Nucleus accumbens (tissue), 56 donors: ENCODE measurements around the gene LIMA1.

Source experiments
- DNase-seq, 56 donors: peaks; one replicate each; lab custom pipeline; 2025; lab: John Stamatoyannopoulos, UW

The LIMA1 gene

DNA sequence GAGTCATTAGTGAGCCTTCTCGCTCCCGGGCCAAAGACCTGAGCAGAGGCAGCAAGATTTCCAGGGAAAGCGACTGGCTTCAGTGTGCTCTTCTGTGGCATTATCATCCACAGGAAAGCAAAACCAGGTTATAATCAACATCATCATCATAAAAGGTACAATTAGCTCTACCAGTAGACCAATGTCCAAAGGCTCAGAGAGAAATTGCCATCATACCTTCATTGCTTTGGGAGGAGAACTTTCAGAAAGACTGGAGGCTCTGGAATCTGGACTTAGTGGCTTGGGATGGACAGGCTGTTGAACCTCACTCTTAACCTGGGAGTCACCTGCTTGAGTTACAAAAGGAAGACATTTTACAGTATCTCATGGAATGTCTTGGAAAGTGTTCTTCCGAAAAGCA, 91.1 kb downstream of the LIMA1 start:
- DNase-seq: no peak

DNA sequence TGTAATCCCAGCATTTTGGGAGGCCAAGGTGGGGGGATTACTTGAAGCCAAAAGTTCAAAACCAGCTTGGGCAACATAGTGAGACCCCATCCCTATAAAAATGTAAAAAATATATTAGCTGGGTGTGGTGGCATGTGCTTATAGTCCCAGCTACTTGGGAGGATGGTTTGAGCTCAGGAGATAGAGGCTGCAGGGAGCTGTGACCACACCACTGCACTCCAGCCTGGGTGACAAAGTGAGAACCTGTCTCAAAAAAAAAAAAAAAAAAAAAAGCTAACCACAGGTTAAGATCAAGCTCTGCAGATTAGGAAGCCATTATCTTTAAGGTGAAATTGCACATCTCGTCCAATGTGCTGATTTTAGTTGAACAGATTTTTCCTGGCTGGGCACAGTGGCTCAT, 92.5 kb downstream of the LIMA1 start:
- no peak for DNase-seq

DNA sequence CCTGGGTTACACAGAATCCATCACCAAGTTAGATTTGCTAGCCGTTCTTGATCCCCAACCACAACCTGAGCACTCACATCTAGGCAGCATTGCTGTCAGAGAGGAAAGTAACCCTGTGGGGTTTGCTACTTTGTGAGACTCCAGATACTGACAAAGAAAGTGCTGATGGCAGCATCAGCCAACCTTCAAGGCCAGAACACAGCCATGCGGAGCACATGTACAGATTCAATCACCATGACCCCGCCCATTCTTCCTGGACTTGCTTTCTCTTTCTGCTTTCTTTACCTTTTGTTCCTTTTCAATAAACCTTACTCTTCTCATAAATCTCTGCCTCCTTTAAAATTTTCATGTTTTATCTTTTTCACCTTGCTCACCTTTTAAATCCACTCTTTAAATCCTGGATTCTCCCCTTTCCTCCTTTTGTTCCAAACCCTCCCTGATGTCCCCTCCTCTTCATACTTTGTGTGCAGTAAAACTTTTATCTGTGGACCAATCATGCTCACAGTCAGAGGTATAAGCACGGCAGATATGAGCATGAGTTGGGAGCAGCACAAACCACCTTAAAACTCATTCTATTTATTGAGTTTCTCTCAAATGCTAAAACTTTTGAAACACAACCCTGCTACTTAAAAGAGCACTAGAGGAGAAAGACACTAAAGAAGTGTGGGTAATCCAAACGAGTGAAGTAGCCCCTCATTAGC, 94.3 kb downstream of the LIMA1 start:
- no peak for DNase-seq

DNA sequence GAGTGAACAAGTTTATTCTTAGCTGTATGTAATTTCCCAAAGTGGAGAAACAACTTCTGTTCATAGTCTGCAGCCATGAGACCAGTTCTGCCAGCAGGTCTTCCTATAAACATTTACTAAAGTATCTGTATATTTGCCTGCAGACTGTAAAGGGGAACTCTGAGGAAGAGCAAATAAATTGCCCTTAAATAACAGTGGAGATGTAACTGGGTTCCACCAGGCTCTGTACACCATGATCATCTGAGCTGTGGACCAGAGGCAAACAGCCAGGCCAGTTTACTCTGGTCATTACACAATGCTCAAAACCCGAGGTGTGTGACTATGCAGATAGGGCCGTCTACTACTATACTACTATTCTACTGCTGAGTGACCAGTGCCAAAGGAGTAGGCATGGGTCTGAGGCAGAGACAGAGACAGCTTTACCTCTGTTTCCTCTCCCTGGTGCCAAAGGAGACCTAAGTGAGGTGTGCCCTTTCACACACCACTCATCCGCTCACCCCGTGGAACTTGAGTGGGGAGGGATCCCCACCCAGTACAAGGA, 95.0 kb downstream of the LIMA1 start:
- DNase-seq: no peak

DNA sequence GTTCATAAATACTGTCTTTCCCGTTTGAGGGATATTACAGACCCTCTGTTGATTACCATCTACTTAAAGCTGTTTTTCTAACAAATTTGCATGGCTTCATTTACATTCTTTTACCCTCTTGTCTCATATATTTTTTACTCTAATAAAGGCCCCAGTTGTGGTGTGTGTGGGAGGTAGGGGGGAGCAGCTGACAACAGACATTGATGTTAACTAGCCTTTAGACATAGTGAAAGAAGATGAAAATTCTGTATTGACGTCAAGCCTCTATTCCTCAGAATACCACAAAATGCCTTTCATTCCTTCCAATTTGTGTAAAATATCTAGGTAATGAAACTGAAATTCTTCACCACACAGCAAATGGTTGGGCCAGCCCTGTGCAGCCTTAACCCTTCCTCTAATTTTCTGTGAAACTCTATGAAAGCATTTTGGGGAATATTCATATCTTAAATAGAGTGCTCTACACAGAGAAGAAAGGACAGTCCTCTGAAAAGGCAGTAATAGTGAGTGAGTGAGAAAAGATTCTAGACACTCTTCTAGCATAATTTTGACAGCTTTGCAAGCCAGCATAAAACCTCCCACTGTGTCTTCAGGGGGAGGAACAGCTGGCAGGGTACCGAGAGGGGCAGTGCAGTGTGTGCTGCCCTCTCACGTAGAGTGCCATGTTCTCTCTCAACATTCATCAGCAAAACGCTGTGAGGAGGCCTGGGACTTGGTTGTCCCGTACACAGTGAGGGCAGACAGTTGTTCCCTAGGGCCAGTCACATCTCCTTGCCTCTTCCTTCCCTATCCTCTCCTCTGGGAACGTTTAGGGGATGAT, 96.0 kb downstream of the LIMA1 start:
- DNase-seq: no peak

DNA sequence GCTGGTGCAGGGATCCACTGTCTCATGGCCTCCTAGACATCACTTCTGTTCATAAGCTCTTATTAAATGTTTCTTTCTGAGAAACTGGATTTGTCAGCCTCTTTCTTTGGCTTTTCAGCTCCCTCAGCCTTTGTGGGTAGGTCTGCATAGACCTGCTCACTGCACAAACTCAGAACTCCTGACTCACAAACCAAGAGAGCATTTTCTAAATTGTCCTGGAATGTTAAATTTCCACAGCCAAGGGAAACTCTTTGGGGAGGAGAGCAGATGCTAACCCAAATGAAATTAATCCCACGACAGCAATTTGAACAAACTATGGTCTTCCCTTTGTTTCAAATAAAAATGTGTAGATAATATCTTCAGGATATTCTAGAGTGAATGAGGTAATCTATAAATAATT, 96.6 kb downstream of the LIMA1 start:
- DNase-seq: no peak

DNA sequence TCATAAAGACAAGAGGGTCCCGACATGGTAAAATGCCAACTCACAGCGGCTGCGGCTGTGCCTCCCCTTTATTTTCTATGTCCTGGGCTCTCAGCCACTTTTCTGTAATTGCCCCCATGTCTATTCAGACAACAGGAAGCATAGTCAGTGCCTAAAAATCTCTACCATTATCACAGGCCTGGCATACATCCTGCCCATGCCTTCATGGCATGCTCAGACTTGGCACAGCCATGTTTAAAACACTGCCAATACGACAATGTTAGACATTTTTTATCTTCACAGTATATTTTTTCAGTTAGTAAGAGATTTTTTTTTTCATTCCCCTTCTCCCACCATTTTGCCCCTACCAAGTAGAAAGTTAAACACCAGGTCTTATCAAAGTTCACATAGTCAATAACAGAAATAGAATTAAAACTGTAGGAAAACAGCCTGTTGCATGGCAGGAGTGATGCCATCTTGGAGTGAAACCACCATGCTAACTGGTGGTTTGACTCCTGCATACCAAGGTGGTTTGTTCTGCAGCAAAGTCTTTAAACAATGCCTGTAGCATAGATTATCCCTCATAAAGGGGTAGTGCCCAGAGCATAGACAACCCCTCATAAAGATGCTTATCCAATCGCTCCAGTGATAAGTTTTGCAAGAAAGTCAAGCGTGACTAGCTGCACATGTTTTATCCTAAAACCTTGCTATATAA, 97.2 kb downstream of the LIMA1 start:
- no peak for DNase-seq

DNA sequence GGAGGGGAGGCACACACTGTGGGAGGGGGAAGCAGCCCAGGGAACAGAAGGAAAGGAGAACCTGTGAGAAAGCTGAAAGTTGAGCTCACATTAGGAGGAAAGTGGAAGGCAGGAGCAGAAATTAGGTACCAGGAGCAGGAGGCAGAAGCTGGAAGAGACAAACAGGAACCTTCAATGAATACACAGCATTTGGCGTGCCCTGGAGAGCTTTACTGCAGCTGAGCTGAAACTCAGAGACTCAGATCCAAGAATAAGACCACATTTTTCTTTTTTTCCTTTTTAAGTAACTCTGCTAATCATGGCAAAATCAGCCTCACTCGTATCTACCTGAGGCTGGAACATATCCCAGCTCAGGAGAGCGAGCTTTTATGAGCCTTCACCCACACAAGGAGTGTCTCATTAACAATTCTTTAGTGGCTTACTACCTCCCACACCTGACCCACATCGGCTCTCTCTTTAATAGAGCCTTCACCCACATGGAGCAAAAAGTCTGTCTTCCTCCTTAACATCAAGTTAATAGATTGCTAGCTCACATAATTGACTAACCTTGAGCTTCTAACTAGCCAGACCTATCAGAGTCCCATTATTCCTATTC, 97.9 kb downstream of the LIMA1 start:
- DNase-seq: peak in 27 of 56 donors; percentile 9 to 82 (median 36)

DNA sequence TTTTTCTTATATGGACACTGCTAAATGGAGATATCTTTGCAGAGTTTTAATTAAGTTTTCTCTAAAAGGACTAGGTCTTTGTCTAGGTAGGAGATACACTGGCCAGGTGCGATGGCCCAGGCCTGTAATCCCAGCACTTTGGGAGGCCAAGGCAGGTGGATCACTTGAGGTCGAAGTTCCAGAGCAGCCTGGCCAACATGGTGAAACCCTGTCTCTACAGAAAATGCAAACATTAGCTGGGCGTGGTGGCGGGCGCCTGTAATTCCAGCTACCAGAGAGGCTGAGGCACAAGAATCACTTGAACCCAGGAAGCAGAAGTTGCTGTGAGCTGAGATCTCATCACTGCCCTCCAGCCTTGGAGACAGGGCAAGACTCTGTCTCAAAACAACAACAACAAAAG, 99.1 kb downstream of the LIMA1 start:
- DNase-seq: no peak

DNA sequence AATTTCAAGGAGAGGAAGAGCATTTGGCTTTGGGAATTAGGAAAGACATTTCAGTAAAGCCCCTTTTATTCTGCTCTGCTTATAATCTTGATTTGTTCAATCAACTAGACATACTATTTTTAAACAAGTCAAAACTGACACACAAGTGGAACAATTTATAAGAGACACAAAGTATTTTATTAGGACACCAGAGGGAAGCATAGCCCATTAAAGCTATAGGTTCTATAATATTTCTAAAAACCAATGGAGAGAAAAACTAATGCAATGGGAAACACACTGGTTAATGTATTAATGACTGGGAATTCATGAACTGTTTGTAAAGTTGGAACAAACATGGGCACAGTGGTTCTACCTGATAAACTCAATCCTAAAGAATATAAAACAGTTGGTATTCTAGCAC, 100.9 kb downstream of the LIMA1 start:
- no peak for DNase-seq

DNA sequence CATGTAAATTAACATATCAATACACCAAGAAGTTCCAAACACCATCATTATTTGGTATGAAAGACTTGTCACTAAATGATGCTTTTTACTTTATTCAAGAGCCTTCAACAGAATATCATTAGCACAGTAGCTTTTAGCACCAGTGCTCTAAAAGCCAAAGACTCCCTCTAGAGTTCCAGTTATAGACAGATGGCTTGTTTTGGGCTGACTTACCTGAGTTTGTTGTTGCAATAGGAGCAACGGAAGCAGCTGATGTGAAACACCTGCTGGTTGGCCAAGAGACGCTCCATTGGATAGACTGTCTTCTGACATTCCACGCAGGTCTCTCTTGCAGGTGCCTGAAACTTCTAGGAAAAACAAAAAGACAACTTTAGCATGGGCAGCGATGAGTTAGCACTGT, 101.6 kb downstream of the LIMA1 start:
- DNase-seq: no peak

DNA sequence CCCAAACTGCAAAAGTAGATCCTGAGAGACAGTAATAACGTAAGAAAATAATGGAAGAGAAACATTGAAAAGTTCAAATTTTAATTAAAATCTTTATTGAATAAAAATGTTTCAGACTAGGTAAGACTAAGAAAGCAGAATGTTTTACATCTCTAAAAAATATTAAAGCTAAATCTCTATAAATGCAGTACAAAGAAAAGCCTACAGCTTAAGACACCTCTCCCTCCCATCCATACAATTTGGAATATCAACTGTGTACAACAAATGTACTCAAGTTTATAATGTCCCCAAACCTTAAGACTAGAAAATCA, 107.6 kb downstream of the LIMA1 start:
- DNase-seq: no peak

DNA sequence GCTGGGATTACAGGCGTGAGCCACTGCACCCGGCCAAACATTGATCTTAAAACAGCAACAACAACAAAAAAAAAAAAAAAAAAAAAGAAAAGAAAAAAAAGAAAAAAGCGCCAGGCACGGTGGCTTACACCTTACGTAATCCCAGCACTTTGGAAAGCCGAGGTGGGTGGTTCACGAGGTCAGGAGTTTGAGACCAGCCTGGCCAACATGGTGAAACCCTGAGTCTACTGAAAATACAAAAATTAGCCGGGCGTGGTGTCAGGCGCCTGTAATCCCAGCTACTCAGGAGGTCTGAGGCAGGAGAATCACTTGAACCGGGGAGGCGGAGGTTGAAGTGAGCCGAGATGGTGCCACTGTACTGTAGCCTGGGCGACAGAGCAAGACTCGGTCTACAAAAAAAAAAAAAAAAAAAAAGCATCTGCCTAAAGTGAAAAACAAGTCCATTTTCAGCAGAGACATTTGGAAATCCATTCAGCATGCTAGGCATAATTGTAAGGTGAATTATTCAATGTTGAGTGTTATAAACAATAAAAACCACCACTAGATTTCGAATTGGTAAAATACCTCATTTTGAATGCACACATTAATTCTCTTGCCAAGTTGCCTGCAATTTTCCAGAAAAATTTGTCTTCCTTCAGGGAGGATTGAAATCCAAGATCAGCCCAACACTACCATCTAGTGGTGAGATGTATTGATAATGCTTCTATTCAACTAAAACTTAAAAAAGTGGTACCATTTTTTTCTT, 108.2 kb downstream of the LIMA1 start:
- peak in 5 of 56 donors; percentile 3 to 28 (median 21) for DNase-seq

DNA sequence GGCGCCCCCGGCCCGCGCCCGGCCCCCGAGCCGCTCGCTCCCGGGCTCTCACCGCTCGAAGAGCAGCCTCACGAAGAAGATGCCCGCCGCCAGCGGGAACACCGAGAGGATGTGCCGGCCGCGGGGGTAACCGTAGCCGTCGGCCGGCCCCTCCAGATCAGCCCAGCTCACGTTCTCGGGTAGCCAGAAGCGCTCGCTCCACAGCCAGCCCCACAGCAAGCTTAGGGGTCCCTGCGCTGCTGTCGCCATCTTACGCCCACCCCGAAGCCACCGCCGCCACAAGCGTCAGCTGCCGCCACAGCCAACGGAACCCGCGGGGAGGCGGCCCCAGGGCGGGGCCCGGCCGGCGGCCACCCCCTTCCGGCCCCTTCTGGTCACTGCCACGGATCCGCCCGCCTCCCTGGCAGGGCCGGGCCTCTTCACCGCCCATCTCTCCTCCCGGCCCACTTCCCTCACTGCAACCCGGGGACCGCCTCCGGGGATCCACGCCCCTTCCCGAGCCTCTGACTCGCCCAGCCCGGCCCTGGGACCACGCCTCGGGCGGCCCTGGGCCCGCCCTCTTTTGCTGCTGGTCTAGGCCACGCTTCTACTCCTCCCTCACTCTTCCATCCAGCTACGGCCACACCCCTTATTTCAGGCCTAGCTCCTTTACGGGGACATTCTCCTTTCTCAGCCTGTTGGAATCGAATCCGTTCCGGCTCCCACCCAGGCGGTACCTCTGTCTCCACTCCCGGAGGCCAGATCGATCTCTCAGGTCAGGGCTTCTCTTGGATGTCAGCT, 116.1 kb downstream of the LIMA1 start, which contains the start of gene CERS5:
Gene CERS5, minus strand, starts transcription at position 321 of the 780 bp plus-strand sequence. Its CDS starts 72 bp downstream, at position 249.
- DNase-seq: peak; percentile 71 to 98 (median 95)

DNA sequence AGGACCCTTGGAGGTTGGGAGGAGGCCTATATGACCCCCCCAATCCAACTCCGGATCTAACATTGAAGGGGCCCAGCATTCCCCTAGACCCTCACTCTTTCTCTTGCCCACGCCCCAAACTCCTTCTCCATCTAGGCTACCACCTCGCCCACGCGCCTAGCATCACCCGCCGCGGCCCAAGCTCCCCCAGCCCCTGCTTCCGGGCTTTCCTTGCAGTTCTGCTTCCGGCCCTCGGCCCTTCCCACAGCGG, 116.6 kb downstream of the LIMA1 start:
- peak in 7 of 56 donors; percentile 20 to 66 (median 53) for DNase-seq

DNA sequence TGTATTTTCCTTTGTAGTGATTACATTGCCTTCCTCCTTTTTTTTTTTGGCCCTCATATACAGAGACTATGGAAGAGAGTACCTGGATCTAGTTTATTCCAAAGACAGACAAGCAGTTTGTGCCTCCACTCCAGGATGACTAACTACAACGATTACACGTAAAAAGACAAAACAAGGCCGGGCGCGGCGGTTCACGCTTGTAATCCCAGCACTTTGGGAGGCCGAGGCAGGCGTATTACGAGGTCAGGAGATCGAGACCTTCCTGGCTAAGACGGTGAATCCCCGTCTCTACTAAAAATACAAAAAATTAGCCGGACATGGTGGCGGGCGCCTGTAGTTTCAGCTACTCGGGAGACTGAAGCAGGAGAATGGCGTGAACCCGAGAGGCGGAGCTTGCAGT, 118.4 kb downstream of the LIMA1 start:
- no peak for DNase-seq

DNA sequence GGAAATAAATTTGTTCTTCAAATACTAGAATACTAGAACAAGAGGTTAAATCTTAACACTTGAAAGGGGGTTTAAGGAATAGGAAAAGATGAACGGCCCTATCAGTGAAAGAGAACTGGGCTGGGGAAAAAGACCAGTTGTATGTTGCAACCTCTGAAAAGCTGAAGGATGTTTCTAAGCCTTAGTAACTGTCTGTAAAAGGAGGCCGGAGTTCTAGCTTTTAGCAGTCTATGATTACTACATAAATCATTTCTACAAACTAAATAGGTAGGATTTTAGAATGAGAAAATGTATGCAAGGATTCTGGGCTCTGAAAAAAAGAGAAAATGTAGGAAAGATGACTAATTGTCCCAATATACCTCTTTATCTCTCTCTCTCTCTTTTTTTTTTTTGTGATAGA, 121.1 kb downstream of the LIMA1 start:
- no peak for DNase-seq

DNA sequence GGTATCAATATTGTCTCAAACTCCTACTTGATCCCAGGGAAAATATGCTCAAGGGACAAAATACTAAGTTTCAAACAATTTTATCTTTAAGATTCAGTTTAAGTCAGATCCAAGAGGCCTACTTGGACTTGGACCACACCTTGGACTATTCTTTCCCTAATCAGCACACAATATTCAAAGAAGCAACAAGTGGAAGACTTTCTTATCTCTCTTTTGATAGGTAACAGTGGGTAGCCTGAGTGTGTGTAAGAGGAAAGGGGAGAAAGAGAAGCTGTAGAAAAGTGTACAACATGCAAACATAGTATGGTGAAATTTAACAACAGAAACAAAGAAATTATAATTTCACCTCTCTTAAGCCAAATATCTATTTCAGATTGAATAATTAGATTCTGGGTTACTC, 122.7 kb downstream of the LIMA1 start:
- DNase-seq: no peak

DNA sequence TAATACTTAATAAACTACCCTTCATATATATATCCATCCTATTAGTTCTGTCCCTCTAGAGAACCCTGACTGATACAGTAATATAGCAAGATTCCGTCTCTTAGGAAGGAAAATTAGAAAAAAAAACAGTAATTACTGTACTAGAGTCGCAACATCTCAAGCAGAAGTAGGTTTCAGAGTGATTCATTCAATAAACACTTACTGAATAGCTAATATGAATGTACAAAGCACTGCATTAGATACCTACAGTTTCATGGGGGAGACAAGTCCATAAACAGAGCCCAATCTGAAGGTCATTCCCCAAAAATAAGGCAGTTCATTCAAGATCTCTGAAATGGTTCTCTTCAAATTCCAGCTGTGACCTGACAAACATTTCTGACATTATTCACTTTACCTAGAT, 126.1 kb downstream of the LIMA1 start:
- DNase-seq: no peak

DNA sequence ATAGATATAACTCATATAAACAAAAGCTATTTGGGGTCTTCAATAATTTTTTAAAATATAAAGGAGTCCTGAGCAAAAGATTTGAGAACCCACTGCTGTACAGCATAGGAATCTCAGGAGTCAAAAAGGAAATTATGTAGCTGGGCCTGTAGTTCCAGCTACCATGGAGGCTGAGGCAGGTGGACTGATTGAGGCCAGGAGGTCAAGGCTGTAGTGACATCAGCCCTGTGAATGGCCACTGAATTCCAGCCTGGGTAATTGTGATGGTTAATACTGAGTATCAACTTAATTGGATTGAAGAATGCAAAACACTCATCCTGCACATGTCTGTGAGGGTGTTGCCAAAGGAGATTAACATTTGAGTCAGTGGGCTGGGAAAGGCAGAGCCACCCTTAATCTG, 126.7 kb downstream of the LIMA1 start:
- no peak for DNase-seq
